Activated CD4-positive, alpha-beta T cell treated with anti-CD3 and anti-CD28 coated beads for 24 hours (primary cell): ENCODE data around the gene PARK7.

Experiments used
- DNase-seq, 2 donors: peaks; one replicate each; pipeline ENCODE4 v3.0.0-alpha.2; 2020; ENCODE audit warnings: low read depth in 2 of 2

PARK7 gene

DNA sequence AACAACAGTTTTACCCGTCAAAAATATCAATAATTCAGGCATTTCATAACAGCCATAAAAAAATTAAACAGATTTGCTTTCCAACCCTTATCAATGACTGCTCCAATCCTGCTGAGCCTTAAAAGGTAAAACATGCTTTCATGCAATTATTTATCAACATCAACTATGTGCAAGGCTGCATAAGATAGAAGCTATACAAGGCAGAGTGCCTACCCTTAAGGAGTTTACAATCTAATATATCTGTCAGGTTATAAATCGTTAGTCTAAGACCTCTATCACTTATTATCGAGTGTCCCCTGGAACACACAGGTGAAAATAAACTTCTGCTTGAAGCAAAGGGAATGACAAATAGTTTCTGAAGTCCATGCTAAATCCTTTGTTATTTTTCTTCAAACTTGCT lies 62.8 kb downstream of the PARK7 start:
- no peak for DNase-seq

- DNase-seq, result no peak
Observed at GRCh38 chr1:8025061-8025670, 63.7 kb downstream of the PARK7 start.

DNA sequence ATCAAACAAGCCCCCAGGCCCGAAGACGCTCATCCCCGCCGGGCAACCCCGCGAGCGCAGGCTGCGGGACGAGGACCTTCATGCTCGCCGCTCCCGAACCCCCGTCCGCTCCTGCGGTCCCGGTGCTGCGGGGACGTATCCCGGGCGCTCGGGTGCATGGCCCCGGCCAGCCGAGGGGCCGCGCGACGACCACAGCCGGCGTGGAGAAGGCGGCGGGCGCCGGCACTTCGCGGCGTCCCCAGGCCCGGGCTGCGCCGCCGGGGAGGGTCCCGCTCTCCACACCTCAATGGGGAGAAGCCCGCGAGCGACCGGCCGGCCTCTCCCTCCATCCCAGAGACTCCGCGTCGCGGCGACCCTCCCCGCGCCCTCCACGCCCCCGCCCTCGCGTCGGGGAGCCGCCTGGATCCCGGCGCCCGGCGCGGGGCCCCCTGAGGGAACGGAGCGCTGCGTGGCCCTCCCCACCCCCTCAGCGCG lies 64.2 kb downstream of the PARK7 start:
- DNase-seq, result no peak

GRCh38 chr1:8026153-8026975 lies 64.9 kb downstream of the PARK7 start, which contains the start of gene ERRFI1:
ERRFI1 (minus strand) TSS chr1:8026309; CDS start chr1:8015619, 10,690 bp downstream.
- DNase-seq, result peak; percentile 79 to 81

DNA sequence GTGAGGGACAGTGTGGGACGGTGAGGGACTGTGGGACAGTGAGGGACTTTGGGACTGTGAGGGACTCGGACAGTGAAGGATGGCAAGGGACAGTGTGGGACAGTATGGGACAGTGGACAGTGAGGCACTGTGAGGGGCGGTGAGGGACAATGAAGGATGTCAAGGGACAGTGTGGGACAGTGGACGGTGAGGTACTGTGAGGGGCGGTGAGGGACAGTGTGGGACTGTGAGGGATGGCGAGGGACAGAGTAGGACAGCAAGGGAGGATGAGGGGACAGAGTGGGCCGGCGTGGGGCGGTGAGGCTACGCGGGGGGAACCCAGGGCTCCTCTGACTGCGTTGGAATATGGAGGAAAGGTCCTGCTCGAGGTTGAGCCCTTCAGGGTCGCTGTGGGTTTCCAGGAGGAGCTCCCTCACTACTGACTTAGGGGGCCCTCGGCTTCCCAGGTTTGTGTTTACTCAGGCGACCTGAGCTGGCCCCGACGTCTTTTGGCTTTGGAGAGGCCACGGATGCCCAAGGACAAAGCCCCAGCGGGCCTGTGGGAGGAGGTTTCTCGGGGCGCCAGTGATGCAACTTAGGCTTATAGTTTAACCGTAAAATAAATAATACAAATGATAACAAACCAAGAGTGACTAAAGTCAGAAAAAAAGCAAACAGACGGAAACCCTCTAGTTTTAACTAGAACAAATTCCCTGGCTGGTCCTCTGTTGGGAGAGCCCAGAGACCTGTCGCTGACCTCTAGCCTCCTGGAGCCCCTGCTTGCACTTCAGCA lies 65.7 kb downstream of the PARK7 start:
- no peak for DNase-seq

DNA sequence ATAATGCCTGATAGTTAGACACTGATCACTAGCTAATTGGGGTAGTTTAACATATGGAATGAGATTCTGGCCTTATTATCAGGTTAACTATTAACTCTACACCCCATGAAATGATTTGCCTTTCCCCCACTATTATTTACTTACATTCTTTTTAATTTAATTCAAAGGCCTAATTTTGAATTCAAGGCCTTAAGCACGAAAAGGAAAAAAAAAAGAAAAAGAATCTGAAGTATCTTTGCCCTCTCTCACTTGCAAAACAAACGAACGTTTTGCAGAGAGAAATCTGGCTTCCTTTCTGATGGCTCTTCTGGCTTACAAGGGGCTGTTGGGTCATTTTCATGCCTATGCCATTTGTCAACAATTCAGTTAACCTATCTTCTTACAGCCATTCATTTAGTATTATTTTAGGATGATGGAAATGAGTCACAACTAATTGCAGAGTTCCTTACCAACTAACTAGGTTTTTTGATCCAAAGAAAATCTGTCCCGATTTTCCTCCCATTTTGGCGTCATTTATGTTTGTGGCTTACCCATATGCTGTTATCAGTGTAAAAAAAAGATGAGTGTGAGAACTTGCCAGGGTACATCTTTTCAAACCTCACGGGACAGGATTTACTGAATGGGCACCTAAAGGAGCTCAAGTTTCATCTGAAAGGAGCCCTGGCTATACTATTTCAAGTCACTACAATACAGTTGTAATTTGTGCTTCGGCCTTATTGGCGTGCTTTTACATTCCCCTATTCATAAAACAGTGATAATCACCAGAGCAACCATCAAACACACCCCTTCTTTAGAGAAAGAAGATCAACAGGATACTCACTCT lies 66.4 kb downstream of the PARK7 start:
- DNase-seq, result no peak

- no peak for DNase-seq
Observed at GRCh38 chr1:8028571-8028910, 67.0 kb downstream of the PARK7 start.

GRCh38 chr1:8031176-8031785 lies 69.8 kb downstream of the PARK7 start:
- peak in 1 of 2 donors; percentile 7 for DNase-seq

- DNase-seq, result no peak
Observed at GRCh38 chr1:8032366-8032910, 70.9 kb downstream of the PARK7 start.

- DNase-seq, result no peak
Observed at GRCh38 chr1:8033322-8033721, 71.8 kb downstream of the PARK7 start.
